Epithelial cell of esophagus (primary cell): ENCODE results near the gene ELL.
"Not testable (repeated sequence)": the region's sequence is repeated elsewhere in the genome, so short reads cannot be mapped to it uniquely, and the experiment has no call there.

Experiments used
- DNase-seq: peaks from one replicate; pipeline ENCODE4 v3.0.0; 2010; ENCODE audit warnings: low read depth
- H3K4me3 ChIP-seq: 2 replicates; pipeline ENCODE4 v1.5.1; 2011; ENCODE audit warnings: mild to moderate bottlenecking, low read length, control low read depth
- TF ChIP-seq, protein P1 (sequence below): IDR thresholded peaks from 2 replicates; pipeline ENCODE4 v1.5.1; 2011; ENCODE audit warnings: low read depth, mild to moderate bottlenecking, low read length, control low read depth, inconsistent platforms; ENCODE audit not compliant: insufficient read depth; ENCODE audit errors: missing control alignments

The ELL gene

DNA sequence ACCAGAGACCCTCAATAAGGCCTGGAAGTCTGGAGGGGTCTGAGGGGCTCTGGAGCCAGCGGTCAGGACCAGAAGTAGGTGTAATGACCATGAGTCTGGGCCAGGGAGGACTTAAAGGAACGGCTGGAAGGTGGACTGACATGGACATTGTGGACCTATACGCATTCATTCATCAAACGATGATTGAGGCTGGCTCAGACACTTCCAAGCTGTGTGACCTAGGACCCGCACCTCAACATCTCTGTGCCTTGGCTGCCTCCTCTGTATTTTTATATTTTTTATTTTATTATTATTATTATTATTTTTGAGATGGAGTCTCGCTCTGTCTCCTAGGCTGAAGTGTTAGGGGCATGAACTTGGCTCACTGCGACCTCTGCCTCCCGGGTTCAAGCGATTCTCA is 115.1 kb downstream of the ELL start:
- DNase-seq: no peak
- H3K4me3 ChIP-seq: no peak overlapping the region
- TF ChIP-seq, protein P1, sequence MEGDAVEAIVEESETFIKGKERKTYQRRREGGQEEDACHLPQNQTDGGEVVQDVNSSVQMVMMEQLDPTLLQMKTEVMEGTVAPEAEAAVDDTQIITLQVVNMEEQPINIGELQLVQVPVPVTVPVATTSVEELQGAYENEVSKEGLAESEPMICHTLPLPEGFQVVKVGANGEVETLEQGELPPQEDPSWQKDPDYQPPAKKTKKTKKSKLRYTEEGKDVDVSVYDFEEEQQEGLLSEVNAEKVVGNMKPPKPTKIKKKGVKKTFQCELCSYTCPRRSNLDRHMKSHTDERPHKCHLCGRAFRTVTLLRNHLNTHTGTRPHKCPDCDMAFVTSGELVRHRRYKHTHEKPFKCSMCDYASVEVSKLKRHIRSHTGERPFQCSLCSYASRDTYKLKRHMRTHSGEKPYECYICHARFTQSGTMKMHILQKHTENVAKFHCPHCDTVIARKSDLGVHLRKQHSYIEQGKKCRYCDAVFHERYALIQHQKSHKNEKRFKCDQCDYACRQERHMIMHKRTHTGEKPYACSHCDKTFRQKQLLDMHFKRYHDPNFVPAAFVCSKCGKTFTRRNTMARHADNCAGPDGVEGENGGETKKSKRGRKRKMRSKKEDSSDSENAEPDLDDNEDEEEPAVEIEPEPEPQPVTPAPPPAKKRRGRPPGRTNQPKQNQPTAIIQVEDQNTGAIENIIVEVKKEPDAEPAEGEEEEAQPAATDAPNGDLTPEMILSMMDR: no peak

DNA sequence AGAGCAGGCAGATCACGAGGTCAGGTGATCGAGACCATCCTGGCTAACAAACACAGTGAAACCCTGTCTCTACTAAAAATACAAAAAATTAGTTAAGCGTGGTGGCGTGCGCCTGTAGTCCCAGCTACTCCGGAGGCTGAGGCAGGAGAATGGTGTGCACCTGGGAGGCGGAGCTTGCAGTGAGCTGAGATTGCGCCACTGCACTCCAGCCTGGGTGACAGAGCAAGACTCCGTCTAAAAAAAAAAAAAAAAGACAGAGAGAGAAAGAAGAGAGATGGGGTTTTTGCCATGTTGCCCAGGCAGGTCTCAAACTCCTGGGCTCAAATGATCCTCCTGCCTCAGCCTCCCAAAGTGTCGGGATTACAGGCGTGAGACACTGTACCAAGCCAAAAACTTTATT is 116.1 kb downstream of the ELL start:
- not testable (repeated sequence) for H3K4me3 ChIP-seq, DNase-seq

DNA sequence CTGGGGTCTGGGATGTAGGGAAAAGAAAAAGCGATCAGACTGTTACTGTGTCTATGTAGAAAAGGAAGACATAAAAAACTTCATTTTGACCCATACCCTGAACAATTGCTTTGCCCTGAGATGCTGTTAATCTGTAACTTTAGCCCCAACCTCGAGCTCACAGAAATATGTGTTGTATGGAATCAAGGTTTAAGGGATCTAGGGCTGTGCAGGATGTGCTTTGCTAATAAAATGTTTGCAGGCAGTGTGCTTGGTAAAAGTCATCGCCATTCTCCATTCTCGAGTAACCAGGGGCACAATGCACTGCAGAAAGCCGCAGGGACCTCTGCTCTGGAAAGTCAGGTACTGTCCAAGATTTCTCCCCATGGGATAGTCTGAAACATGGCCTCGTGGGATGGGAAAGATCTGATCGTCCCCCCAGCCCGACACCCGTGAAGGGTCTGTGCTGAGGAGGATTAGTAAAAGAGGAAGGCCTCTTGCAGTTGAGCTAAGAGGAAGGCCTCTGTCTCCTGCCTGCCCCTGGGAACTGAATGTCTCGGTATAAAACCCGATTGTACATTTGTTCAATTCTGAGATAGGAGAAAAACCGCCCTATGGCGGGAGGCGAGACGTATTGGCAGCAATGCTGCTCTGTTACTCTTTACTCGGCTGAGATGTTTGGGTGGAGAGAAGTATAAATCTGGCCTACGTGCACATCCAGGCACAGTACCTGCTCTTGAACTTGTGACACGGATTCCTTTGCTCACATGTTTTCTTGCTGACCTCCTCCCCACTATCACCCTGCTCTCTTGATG is 119.2 kb downstream of the ELL start:
- DNase-seq, H3K4me3 ChIP-seq: not testable (repeated sequence)

DNA sequence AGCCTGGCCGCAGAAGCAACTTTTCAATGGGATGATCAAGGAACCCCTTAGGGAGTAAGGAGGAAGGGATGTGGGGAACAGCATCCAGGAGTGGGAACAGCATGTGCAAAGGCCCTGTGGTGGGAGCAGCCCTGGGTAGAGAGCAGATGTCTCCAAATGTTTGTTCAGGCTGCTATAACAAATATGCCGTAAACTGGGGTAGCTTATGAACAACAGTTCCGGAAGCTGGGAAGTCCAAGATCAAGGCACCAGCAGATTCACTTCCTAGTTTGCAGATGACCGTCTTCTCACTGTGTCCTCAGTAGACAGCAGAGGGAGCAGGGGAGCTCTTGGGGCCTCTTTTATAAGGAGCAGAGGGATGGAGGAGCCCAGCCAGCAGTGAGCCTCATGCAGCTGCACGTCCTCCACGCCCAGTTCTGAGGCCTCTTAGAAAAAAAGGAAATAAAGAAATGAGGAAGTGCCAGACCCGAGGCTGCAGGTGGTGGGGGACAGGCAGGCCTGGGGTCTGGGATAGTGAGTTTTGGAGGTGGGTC is 120.2 kb downstream of the ELL start:
- H3K4me3 ChIP-seq: no peak overlapping the region
- DNase-seq: peak; percentile 86
- TF ChIP-seq, protein P1: peak; percentile 74

DNA sequence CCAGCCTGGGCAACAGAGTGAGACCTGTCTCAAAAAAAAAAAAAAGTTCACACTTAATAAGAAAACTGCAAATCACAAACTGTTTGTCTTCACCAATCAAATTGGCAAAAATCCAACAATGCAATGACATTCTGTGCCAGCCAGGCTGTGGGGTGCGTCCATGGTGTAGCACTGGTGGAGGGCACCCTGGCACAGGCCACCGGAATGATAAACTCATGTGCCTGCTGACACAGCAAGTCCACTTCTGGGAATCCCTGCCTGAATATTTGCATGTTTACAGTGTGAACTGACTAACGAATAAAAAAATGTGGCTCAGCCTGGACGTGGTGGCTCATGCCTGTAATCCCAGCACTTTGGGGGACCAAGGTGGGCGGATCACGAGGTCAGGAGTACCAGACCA is 122.9 kb downstream of the ELL start:
- TF ChIP-seq, protein P1: no peak
- DNase-seq: peak; percentile 81
- H3K4me3 ChIP-seq: no peak overlapping the region

DNA sequence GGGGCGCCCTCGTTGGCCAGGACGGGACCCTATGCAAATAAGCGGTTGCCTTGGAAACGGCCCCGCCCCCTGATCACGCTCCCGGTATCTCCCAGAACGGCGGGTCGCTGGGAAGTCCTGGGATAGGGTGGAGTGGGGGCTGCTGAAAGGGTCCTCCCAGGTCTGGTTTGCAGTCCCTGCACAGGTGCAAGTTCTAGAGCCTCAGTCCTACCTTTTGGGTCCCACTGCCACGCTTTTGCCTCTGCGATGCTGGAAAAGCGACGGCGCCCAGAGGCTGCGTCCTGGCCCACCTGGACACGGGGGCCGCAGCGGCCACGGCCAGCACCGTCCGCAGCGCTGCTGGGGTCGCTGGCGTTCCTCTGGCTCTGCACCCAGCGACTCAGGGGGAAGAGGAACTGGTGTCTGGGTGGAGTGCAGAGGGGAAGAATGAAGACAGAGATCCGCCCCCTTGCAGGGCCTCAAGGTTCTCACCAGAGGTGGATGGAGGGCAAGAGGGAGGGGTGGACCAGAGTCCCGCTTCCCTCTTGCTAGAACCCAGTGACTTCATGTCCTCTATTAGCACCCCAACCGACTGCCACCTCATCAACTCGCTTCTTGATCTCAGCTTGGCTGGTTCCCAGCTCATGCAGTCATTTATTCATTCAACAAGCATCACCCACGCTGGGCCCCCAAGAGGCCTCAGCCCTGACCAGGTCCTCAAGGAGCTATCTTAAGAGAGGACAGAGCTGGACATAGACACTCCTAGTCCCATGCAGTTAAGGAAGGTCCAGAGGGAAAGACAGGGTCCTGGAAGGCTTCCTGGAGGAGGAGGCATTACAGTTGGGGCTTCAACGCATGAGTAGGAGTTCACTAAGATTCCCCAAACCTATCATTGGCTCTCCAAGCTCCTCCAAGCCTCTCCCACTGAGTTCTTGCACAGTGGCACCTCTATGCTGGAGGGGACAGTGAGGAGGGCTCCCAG is 124.3 kb downstream of the ELL start, which contains the start of gene LRRC25:
LRRC25 (minus strand) TSS at position 381 of the 961 bp plus-strand sequence. CDS start 659 bp downstream, outside the sequence.
- no peak for DNase-seq
- no peak within 1 kb of the TSS for H3K4me3 ChIP-seq
- TF ChIP-seq, protein P1: no peak

DNA sequence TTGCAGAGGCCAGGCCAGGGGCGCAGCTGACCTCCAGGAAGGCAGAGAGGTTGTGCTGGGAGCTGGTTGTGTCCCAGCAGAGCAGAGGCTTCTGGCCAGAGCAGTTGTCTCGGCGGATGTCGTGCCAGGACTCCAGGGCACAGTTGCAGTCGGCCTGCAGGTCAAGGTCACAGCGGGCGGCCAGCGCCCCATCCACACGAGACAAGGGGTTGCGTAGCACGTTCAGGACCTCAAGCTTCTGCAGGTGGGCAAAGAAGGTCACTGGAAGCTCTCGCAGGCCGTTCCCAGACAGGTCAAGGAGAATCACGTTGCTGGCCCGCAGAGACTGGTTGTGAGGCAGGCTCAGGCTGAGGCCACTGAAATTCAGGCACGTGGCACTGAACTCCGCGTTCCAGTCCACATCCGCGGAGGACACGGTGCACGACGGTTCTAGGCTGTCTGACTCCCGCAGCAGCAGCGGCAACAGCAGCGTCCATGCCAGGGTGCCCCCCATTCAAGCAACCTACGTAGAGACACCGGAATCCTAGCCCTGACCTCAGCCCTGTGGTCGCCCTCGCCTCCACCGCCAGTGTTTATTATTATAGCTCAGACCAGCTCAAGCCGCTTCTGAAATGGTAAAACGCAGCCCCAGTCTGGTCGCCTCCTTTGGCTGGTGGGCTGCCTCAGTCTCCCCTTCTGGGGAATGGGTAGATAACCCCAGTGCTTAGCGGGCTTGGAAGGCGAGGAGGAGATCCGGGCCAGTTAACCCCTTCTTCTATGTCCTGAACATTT is 125.2 kb downstream of the ELL start:
- TF ChIP-seq, protein P1: no peak
- no peak for DNase-seq
- H3K4me3 ChIP-seq: no peak overlapping the region
